SK-N-SH (cell line): ENCODE measurements around the gene G2E3. TPM values are rescaled to one million over a fixed set of nuclear protein-coding genes. Genes with fewer than 3 reads are reported as not detected.

Experiments
- CTCF ChIA-PET: fragments of 300-600, 350-600 bp; formaldehyde crosslinking; extraction: SDS; loops from one replicate; lab custom pipeline; 2021; lab: Yijun Ruan, JAX
- POLR2A ChIA-PET: fragments of 350-600 bp; sonication (Branson Sonifier 250); formaldehyde crosslinking; extraction: SDS; loops from one replicate; lab custom pipeline; 2020; ENCODE audit warnings: antibody characterized with exemption, inconsistent platforms; lab: Yijun Ruan, JAX
- DNase-seq: peaks from one replicate; pipeline ENCODE4 v3.0.0; 2012
- H2AFZ ChIP-seq: fragments of 200-600 bp; sonication (generic); 2 replicates; pipeline ENCODE4 v1.8.1; 2016; ENCODE audit warnings: antibody characterized with exemption, mild to moderate bottlenecking, low read depth
- H3F3A ChIP-seq: fragments of 200-600 bp; sonication (generic); replicated peaks from 2 replicates; pipeline ENCODE3; 2016; ENCODE audit warnings: antibody characterized with exemption, mild to moderate bottlenecking; ENCODE audit not compliant: insufficient read depth
- H3K27ac ChIP-seq, 2 experiments: fragments of 200-500 bp in 1 of 2; fragments of 200-600 bp in 1 of 2; sonication (Bioruptor generic) in 1 of 2; sonication (generic), shearing (Covaris generic) in 1 of 2; 2 replicates each; pipeline versions ENCODE4 v1.5.1 to v1.6.1; 2014 to 2016; ENCODE audit warnings: low read depth in 2 of 2, inconsistent platforms in 1 of 2, low read length in 1 of 2, mild to moderate bottlenecking in 1 of 2, mixed read lengths in 1 of 2
- H3K27me3 ChIP-seq: fragments of 200-600 bp; sonication (generic), shearing (Covaris generic); 2 replicates; pipeline ENCODE4 v1.6.1; 2016; ENCODE audit warnings: mixed run types; ENCODE audit not compliant: insufficient read depth
- H3K36me3 ChIP-seq, 2 experiments: fragments of 200-500 bp in 1 of 2; fragments of 200-600 bp in 1 of 2; sonication (Bioruptor generic) in 1 of 2; sonication (generic) in 1 of 2; replicated peaks in 1 of 2; 2 replicates each; pipeline versions ENCODE3 to v1.5.1; 2014 to 2016; ENCODE audit warnings: low read length in 1 of 2, mild to moderate bottlenecking in 1 of 2; ENCODE audit not compliant: insufficient read depth in 2 of 2, control insufficient read depth in 1 of 2
- H3K4me1 ChIP-seq, 2 experiments: fragments of 200-500 bp in 1 of 2; fragments of 200-600 bp in 1 of 2; sonication (Bioruptor generic) in 1 of 2; sonication (generic), shearing (Covaris generic) in 1 of 2; 2 replicates each; pipeline versions ENCODE4 v1.5.1 to v1.6.1; 2014 to 2016; ENCODE audit warnings: low read depth in 1 of 2, low read length in 1 of 2, mixed run types in 1 of 2; ENCODE audit not compliant: insufficient read depth in 2 of 2, control insufficient read depth in 1 of 2
- H3K4me2 ChIP-seq: fragments of 200-600 bp; sonication (generic), shearing (Covaris generic); 2 replicates; pipeline ENCODE4 v1.6.1; 2017; ENCODE audit warnings: mixed run types
- H3K4me3 ChIP-seq, 2 experiments: fragments of 200-500 bp in 1 of 2; fragments of 200-600 bp in 1 of 2; sonication (Bioruptor generic) in 1 of 2; sonication (generic), shearing (Covaris generic) in 1 of 2; 2 replicates each; pipeline versions ENCODE4 v1.5.1 to v1.8.1; 2014 to 2016; ENCODE audit warnings: low read depth in 2 of 2, inconsistent platforms in 1 of 2, low read length in 1 of 2, mild to moderate bottlenecking in 1 of 2, mixed read lengths in 1 of 2, moderate library complexity in 1 of 2
- H3K79me2 ChIP-seq: fragments of 200-600 bp; sonication (generic); 2 replicates; pipeline ENCODE4 v1.8.1; 2017; ENCODE audit warnings: mild to moderate bottlenecking; ENCODE audit not compliant: insufficient read depth
- H3K9ac ChIP-seq: fragments of 200-600 bp; sonication (generic); 2 replicates; pipeline ENCODE4 v1.6.1; 2017; ENCODE audit warnings: mixed run types
- H3K9me2 ChIP-seq: fragments of 200-600 bp; sonication (generic); 2 replicates; pipeline ENCODE4 v1.6.1; 2017; ENCODE audit warnings: mixed run types
- H3K9me3 ChIP-seq: fragments of 200-600 bp; sonication (generic); 2 replicates; pipeline ENCODE4 v1.6.1; 2017; ENCODE audit warnings: mixed run types, mild to moderate bottlenecking, moderate library complexity
- H4K20me1 ChIP-seq: fragments of 200-600 bp; sonication (generic); 2 replicates; pipeline ENCODE4 v1.6.1; 2017; ENCODE audit warnings: mild to moderate bottlenecking, mixed run types; ENCODE audit not compliant: insufficient read depth
- ELF1 ChIP-seq: IDR thresholded peaks from 2 replicates; pipeline ENCODE4 v1.4.0; 2012
- NFIC ChIP-seq: IDR thresholded peaks from 2 replicates; pipeline ENCODE4 v1.4.0; 2012; ENCODE audit warnings: borderline replicate concordance
- NRF1 ChIP-seq: IDR thresholded peaks from 2 replicates; pipeline ENCODE4 v1.6.1; 2012; ENCODE audit warnings: low read depth, mild to moderate bottlenecking, low read length
- PBX3 ChIP-seq: IDR thresholded peaks from 2 replicates; pipeline ENCODE4; 2012
- REST ChIP-seq: IDR thresholded peaks from 2 replicates; pipeline ENCODE4 v1.6.1; 2012; ENCODE audit warnings: mild to moderate bottlenecking, low read depth, low read length, moderate library complexity
- RXRA ChIP-seq: IDR thresholded peaks from 2 replicates; pipeline ENCODE4 v1.4.0; 2012; ENCODE audit warnings: low read depth, mild to moderate bottlenecking, borderline replicate concordance
- USF1 ChIP-seq: IDR thresholded peaks from 2 replicates; pipeline ENCODE4 v1.4.0; 2012; ENCODE audit warnings: low read depth, borderline replicate concordance
- USF2 ChIP-seq: fragments of 150-350 bp; IDR thresholded peaks from 2 replicates; pipeline ENCODE4 v1.6.1; 2017; ENCODE audit warnings: antibody characterized with exemption, low read length, low read depth, borderline replicate concordance
- WGBS: methylation state at CpG from one replicate; pipeline ENCODE4 v1.1.6; 2017; ENCODE audit warnings: low lambda C conversion rate; 5-methylcytosine and 5-hydroxymethylcytosine counted together
- polyA plus RNA-seq, 3 experiments: library from polyadenylated mRNA; depleted of rRNA; stranded (reverse); fragments of >200 nt; gene quantifications; 2 replicates each; pipeline ENCODE4 v1.2.3, GENCODE V29; 2012
- TF ChIP-seq, protein P1 (sequence below): fragments of 150-350 bp; IDR thresholded peaks from 2 replicates; pipeline ENCODE4 v1.6.1; 2016; ENCODE audit warnings: mild to moderate bottlenecking, low read depth, low read length

The G2E3 gene
- polyA plus RNA-seq, 1 of the 3 experiments (the other 2 are of a cell fraction), result 2.9 TPM

DNA sequence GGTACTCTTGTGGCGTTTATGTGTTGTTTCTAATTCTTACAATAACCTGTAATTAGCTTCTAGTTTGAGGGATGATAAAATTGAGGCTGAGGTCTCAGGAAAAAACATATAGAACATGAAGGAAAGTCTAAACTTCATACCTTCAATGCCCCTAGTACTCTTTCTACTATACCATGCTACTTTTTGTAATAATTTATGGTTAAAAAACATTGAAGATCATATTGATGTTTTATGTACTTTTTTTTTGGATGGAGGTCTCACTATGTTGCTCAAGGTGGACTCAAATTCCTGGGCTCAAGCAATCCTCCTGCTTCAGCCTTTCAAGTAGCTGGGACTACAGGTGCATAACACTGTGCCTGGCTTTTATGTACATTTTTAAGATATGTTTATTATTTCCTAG is 13.8 kb downstream of the G2E3 start:
- Histone ChIP-seq H3K27me3 (no peaks in the 10 kb centered on the region), H3F3A (peaks cover 7% of the 10 kb centered on the region), H3K4me3 (no peak overlapping the region), H3K4me2 (no peak overlapping the region), H3K4me1 (peaks cover 3 to 19% of the 10 kb centered on the region in 2 experiments; a peak in 3 of 4 replicates), H3K9me2 (no peaks in the 10 kb centered on the region), H2AFZ (no peak overlapping the region), H4K20me1 (peaks cover 64% of the 10 kb centered on the region), H3K27ac (no peak overlapping the region), H3K36me3 (peaks cover 0 to 15% of the 10 kb centered on the region in 2 experiments), H3K9me3 (no peaks in the 10 kb centered on the region), H3K9ac (no peak overlapping the region), H3K79me2 (peaks cover 100% of the 10 kb centered on the region)
- no peak for TF ChIP-seq RXRA
- no peak for TF ChIP-seq NRF1
- no peak for TF ChIP-seq NFIC
- TF ChIP-seq USF2, result no peak
- TF ChIP-seq ELF1, result no peak
- TF ChIP-seq PBX3, result no peak
- no peak for TF ChIP-seq USF1
- no peak for TF ChIP-seq REST
- no peak for DNase-seq
- 90% methylated on average over 1 of the region's 1 CpG for WGBS
- ChIA-PET CTCF (interaction anchor here (2.0 kb wide), 1 partner anchor 13 kb away, joined by 5 read pairs; no protein-coding TSS in a partner anchor), POLR2A (no interaction called here)

- H3K79me2 ChIP-seq, result peaks cover 100% of the 10 kb centered on the region
- H3K4me3 ChIP-seq, result no peak overlapping the region
- CTCF ChIA-PET, result interaction anchor here (2.0 kb wide), 1 partner anchor 13 kb away, joined by 5 read pairs; no protein-coding TSS in a partner anchor
- H3K4me2 ChIP-seq, result no peak overlapping the region
- H3K4me1 ChIP-seq, result peaks cover 3 to 19% of the 10 kb centered on the region in 2 experiments; a peak in 3 of 4 replicates
- 87% methylated on average over 4 of the region's 5 CpGs for WGBS
- DNase-seq, result no peak
- no peaks in the 10 kb centered on the region for H3K27me3 ChIP-seq
- peaks cover 7% of the 10 kb centered on the region for H3F3A ChIP-seq
- no peak overlapping the region for H3K9ac ChIP-seq
- H3K36me3 ChIP-seq, result peaks cover 0 to 15% of the 10 kb centered on the region in 2 experiments
- TF ChIP-seq, protein P1, sequence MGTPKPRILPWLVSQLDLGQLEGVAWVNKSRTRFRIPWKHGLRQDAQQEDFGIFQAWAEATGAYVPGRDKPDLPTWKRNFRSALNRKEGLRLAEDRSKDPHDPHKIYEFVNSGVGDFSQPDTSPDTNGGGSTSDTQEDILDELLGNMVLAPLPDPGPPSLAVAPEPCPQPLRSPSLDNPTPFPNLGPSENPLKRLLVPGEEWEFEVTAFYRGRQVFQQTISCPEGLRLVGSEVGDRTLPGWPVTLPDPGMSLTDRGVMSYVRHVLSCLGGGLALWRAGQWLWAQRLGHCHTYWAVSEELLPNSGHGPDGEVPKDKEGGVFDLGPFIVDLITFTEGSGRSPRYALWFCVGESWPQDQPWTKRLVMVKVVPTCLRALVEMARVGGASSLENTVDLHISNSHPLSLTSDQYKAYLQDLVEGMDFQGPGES, result no peak
- no peak for TF ChIP-seq RXRA
- no peak for TF ChIP-seq USF2
- peaks cover 63% of the 10 kb centered on the region for H4K20me1 ChIP-seq
- no peaks in the 10 kb centered on the region for H3K9me3 ChIP-seq
- no peak overlapping the region for H3K27ac ChIP-seq
- H2AFZ ChIP-seq, result no peak overlapping the region
- no peaks in the 10 kb centered on the region for H3K9me2 ChIP-seq
- POLR2A ChIA-PET, result no interaction called here
Observed at GRCh38 chr14:30573226-30573814, 14.4 kb downstream of the G2E3 start.
